ENCODE results near the gene ANO3.

DNA sequence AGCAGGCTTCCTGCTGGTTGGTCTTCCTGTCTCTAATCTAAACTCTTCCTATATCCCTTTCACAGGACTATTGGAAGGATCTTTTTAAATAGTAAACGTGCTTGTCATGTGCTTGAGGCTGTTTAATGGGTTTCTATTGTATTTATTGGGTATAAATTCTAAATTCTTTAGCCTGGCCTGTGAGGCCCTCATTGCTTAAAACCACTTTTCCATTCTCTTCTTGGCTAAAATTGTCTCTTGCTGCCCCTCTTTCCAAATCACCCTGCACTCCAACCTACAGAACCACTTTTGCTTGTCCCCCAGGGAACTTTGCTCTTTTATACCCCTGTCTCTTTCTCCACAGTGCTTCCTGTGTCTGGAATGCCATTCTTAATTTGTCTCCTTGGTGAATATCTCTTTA, 286.5 kb downstream of the ANO3 start:
- no peak for TF ChIP-seq SUZ12 (IDR thresholded peaks at IDR 0.05; ENCODE audit: extremely low read depth, insufficient read depth, insufficient read length)
- TF ChIP-seq YY1 (IDR thresholded peaks at IDR 0.05; ENCODE audit: insufficient read depth, insufficient read length): no peak
- no peak for TF ChIP-seq ZNF274 (IDR thresholded peaks at IDR 0.05; ENCODE audit: low read depth, low read length)

All from NT2/D1 (cell line).